ENCODE data around the gene TIFAB.

- no peak for TF ChIP-seq TAF1 (IDR thresholded peaks at IDR 0.05; ENCODE audit: borderline replicate concordance, low read depth, low read length)
- TF ChIP-seq POLR2AphosphoS5 (IDR thresholded peaks at IDR 0.05; ENCODE audit: low read depth, low read length), result no peak
- no peak for TF ChIP-seq POLR2A (IDR thresholded peaks at IDR 0.05; ENCODE audit: low read depth, low read length)
Measured at GRCh38 chr5:135476615-135477581, 24.7 kb upstream of the TIFAB start.

All from GM12892 (cell line).